Stomach (tissue), 9 donors: ENCODE results near the gene HIP1. TPM values are rescaled to one million over a fixed set of nuclear protein-coding genes. Genes with fewer than 3 reads are reported as not detected.

Experiments
- DNase-seq, 2 donors: peaks; one replicate each; pipeline versions ENCODE4 v3.0.0 to v3.0.0-alpha.2; 2013 to 2019
- H3K27ac ChIP-seq, 5 donors: fragments of 200-600 bp in 4 of 5; sonication (generic) in 4 of 5; one replicate each; pipeline ENCODE4 v1.5.1; 2013 to 2019; ENCODE audit warnings: mild to moderate bottlenecking in 1 of 5, moderate library complexity in 1 of 5
- H3K27me3 ChIP-seq, 3 donors: fragments of 200-600 bp; sonication (generic); one replicate each; pipeline ENCODE4 v1.5.1; 2017 to 2019; ENCODE audit warnings: mixed run types in 1 of 3
- H3K36me3 ChIP-seq, 4 donors: fragments of 200-600 bp; sonication (generic); 1 replicate in 3 of 4; 2 replicates in 1 of 4; pipeline ENCODE4 v1.5.1; 2016 to 2019
- H3K4me1 ChIP-seq, 4 donors: fragments of 200-600 bp; sonication (generic); one replicate each; pipeline ENCODE4 v1.5.1; 2016 to 2019
- H3K4me3 ChIP-seq, 4 donors: fragments of 200-600 bp; sonication (generic) in 3 of 4; one replicate each; pipeline ENCODE4 v1.5.1; 2016 to 2019; ENCODE audit warnings: mild to moderate bottlenecking in 1 of 4
- H3K9me3 ChIP-seq, 4 donors: fragments of 200-600 bp; sonication (generic); one replicate each; pipeline ENCODE4 v1.5.1; 2016 to 2019
- CTCF ChIP-seq, 7 experiments: fragments of 450-650 bp in 4 of 7; fragments of 200-600 bp in 3 of 7; sonication (generic) in 3 of 7; IDR thresholded peaks; one replicate each; pipeline ENCODE4 v1.5.1; 2016 to 2019; ENCODE audit warnings: antibody characterized with exemption in 7 of 7, control low read depth in 2 of 7, mild to moderate bottlenecking in 1 of 7
- EP300 ChIP-seq: sonication (generic); formaldehyde crosslinking; IDR thresholded peaks from one replicate; pipeline ENCODE4 v1.6.1; 2017; ENCODE audit warnings: antibody characterized with exemption
- POLR2A ChIP-seq, 4 donors: fragments of 450-650 bp; IDR thresholded peaks; one replicate each; pipeline ENCODE4 v1.6.1; 2016; ENCODE audit warnings: antibody characterized with exemption in 4 of 4, control low read depth in 2 of 4, mild to moderate bottlenecking in 1 of 4, moderate library complexity in 1 of 4
- POLR2AphosphoS5 ChIP-seq, 3 donors: sonication (generic); formaldehyde crosslinking; IDR thresholded peaks; one replicate each; pipeline ENCODE4 v1.6.1; 2016; ENCODE audit warnings: antibody characterized with exemption in 3 of 3
- WGBS, 5 donors: extraction: QIAGEN DNeasy Blood & Tissue Kit in 3 of 5; methylation state at CpG; one replicate each; pipeline versions ENCODE4 v1.1.5 to v1.1.7; 2013 to 2018; 5-methylcytosine and 5-hydroxymethylcytosine counted together
- intact Hi-C: fragments of 100-400 bp; cut with DNase I; formaldehyde crosslinking; loops from one replicate; pipeline ENCODE4 v1.15.1; 2023; ENCODE audit warnings: low total_unique reads
- polyA plus RNA-seq, 3 donors: library from polyadenylated mRNA; stranded (reverse); fragments of 200-250 nt; gene quantifications; one replicate each; pipeline ENCODE4 v1.2.3, GENCODE V29; 2013
- total RNA-seq, 5 donors: library from RNA; depleted of rRNA; stranded (reverse); fragments of >200 nt; gene quantifications; one replicate each; pipeline versions ENCODE4 v1.1.0 to v1.2.3, GENCODE V29; 2014 to 2016
- donor health status: healthy with polysubstance abuse.
- donor health status: Bipolar disorder and iron deficiency.
- donor health status: healthy.

Gene HIP1
- total and polyA plus RNA-seq, 8 donors = 2.8 to 15.8 (median 6.8) TPM

GRCh38 chr7:75546237-75547015 lies 192.3 kb downstream of the HIP1 start:
- WGBS, 5 donors = 69 to 82% (median 73%) methylated on average over 9 to 15 of the region's 15 CpGs
- no peak for TF ChIP-seq POLR2A (IDR thresholded peaks at IDR 0.05)
- no peak for TF ChIP-seq POLR2AphosphoS5 (IDR thresholded peaks at IDR 0.05)
- TF ChIP-seq EP300 = no peak
- TF ChIP-seq CTCF (IDR thresholded peaks at IDR 0.05) = no peak
- H3K36me3 ChIP-seq = peaks cover 9 to 93% (median 86%) of the 10 kb centered on the region in 4 donors
- no peak overlapping the region for H3K4me3 ChIP-seq
- no peaks in the 10 kb centered on the region for H3K4me1 ChIP-seq
- H3K27ac ChIP-seq = no peak overlapping the region
- no peaks in the 10 kb centered on the region for H3K9me3 ChIP-seq
- no peaks in the 10 kb centered on the region for H3K27me3 ChIP-seq
- peak in 1 of 2 donors; percentile 18 for DNase-seq
- intact Hi-C loops = no loop called here

- DNase-seq = no peak
- 88 to 94% (median 94%) methylated on average over 5 of the region's 5 CpGs for WGBS, 5 donors
- Histone ChIP-seq H3K27ac (no peak overlapping the region), H3K4me1 (no peaks in the 10 kb centered on the region), H3K4me3 (no peak overlapping the region), H3K27me3 (no peaks in the 10 kb centered on the region), H3K36me3 (peaks cover 12 to 69% (median 66%) of the 10 kb centered on the region in 4 donors), H3K9me3 (no peaks in the 10 kb centered on the region)
- no peak for TF ChIP-seq CTCF (IDR thresholded peaks at IDR 0.05)
- TF ChIP-seq POLR2AphosphoS5 (IDR thresholded peaks at IDR 0.05) = no peak
- intact Hi-C loops = no loop called here
Observed at GRCh38 chr7:75537731-75538130, 201.0 kb downstream of the HIP1 start.

GRCh38 chr7:75536940-75537538 lies 201.7 kb downstream of the HIP1 start:
- TF ChIP-seq EP300 = no peak
- no peak for TF ChIP-seq CTCF (IDR thresholded peaks at IDR 0.05)
- TF ChIP-seq POLR2A (IDR thresholded peaks at IDR 0.05) = no peak
- no peak for TF ChIP-seq POLR2AphosphoS5 (IDR thresholded peaks at IDR 0.05)
- no peaks in the 10 kb centered on the region for H3K4me1 ChIP-seq
- no peak for DNase-seq
- no peak overlapping the region for H3K27ac ChIP-seq
- H3K27me3 ChIP-seq = no peaks in the 10 kb centered on the region
- no peak overlapping the region for H3K4me3 ChIP-seq
- intact Hi-C loops = no loop called here
- peaks cover 12 to 62% (median 59%) of the 10 kb centered on the region in 4 donors for H3K36me3 ChIP-seq
- H3K9me3 ChIP-seq = no peaks in the 10 kb centered on the region
- WGBS, 5 donors = 85 to 93% (median 92%) methylated on average over 18 of the region's 18 CpGs

- DNase-seq = no peak
Observed at GRCh38 chr7:75536491-75536890, 202.2 kb downstream of the HIP1 start.

More at GRCh38 chr7:75536491-75536890, 202.2 kb downstream of the HIP1 start:
- Histone ChIP-seq H3K36me3 (peaks cover 9 to 57% (median 54%) of the 10 kb centered on the region in 4 donors), H3K27me3 (no peaks in the 10 kb centered on the region), H3K9me3 (no peaks in the 10 kb centered on the region), H3K27ac (no peak overlapping the region), H3K4me1 (no peaks in the 10 kb centered on the region), H3K4me3 (no peak overlapping the region)
- no peak for TF ChIP-seq CTCF (IDR thresholded peaks at IDR 0.05)
- no peak for TF ChIP-seq POLR2A (IDR thresholded peaks at IDR 0.05)
- no peak for TF ChIP-seq EP300
- no peak for TF ChIP-seq POLR2AphosphoS5 (IDR thresholded peaks at IDR 0.05)
- intact Hi-C loops = no loop called here
- WGBS, 5 donors = 94 to 98% (median 96%) methylated on average over 4 of the region's 4 CpGs
